HFFc6 (cell line): ENCODE data around the gene OTX1. TPM values are rescaled to one million over a fixed set of nuclear protein-coding genes. Genes with fewer than 3 reads are reported as not detected.

Experiments
- DNase-seq: peaks from one replicate; pipeline ENCODE4 v3.0.0-alpha.2; 2018
- H3K27ac Mint-ChIP-seq: 2 replicates; pipeline ENCODE4 v1.8.0; 2020; ENCODE audit warnings: mild to moderate bottlenecking, mixed read lengths
- H3K27me3 Mint-ChIP-seq: 2 replicates; pipeline ENCODE4 v1.8.0; 2021; ENCODE audit warnings: mild to moderate bottlenecking, moderate library complexity, mixed read lengths; ENCODE audit not compliant: insufficient read depth
- H3K36me3 Mint-ChIP-seq: 2 replicates; pipeline ENCODE4 v1.8.0; 2021; ENCODE audit warnings: low read depth, mixed read lengths
- H3K4me1 Mint-ChIP-seq: 2 replicates; pipeline ENCODE4 v1.8.0; 2020; ENCODE audit warnings: low read depth, mixed read lengths
- H3K4me3 Mint-ChIP-seq: 2 replicates; pipeline ENCODE4 v1.8.0; 2020; ENCODE audit warnings: mild to moderate bottlenecking, moderate library complexity, mixed read lengths
- H3K9me3 Mint-ChIP-seq: 2 replicates; pipeline ENCODE4 v1.8.0; 2020; ENCODE audit warnings: mild to moderate bottlenecking, mixed read lengths
- CTCF ChIP-seq: fragments of 200-600 bp; sonication (generic); IDR thresholded peaks from 2 replicates; pipeline ENCODE4 v1.5.0; 2021; ENCODE audit warnings: antibody characterized with exemption, mild to moderate bottlenecking
- total RNA-seq, 6 experiments: library from RNA; stranded (reverse); fragmentation: NEBNext Ultra II Directional; extraction: Animal tissue kit (Norgen Biotek cat#: 25700); gene quantifications; 2 replicates in 1 of 6; 3 replicates in 5 of 6; pipeline ENCODE4 v1.2.3, GENCODE V29; 2021

The OTX1 gene
- total RNA-seq, 6 experiments from 2014 or later = 0.41 to 0.61 (median 0.53) TPM

- H3K27ac Mint-ChIP-seq = no peak overlapping the region
- H3K9me3 Mint-ChIP-seq = peaks cover 9% of the 10 kb centered on the region
- peaks cover 23% of the 10 kb centered on the region for H3K4me1 Mint-ChIP-seq
- H3K27me3 Mint-ChIP-seq = peaks cover 47% of the 10 kb centered on the region
- H3K36me3 Mint-ChIP-seq = peaks cover 15% of the 10 kb centered on the region
- no peak for TF ChIP-seq CTCF
- no peak overlapping the region for H3K4me3 Mint-ChIP-seq
- no peak for DNase-seq
Measured at GRCh38 chr2:63060472-63060991, 9.9 kb downstream of the OTX1 start.

- Mint-ChIP-seq H3K9me3 (no peaks in the 10 kb centered on the region), H3K27me3 (peaks cover 29% of the 10 kb centered on the region), H3K4me3 (no peak overlapping the region), H3K36me3 (no peaks in the 10 kb centered on the region), H3K27ac (no peak overlapping the region), H3K4me1 (peaks cover 6% of the 10 kb centered on the region)
- DNase-seq = no peak
- no peak for TF ChIP-seq CTCF
Measured at GRCh38 chr2:63064197-63064596, 13.6 kb downstream of the OTX1 start.

GRCh38 chr2:63064661-63065060 is 14.0 kb downstream of the OTX1 start:
- peaks cover 32% of the 10 kb centered on the region for H3K27me3 Mint-ChIP-seq
- no peak for TF ChIP-seq CTCF
- H3K9me3 Mint-ChIP-seq = no peaks in the 10 kb centered on the region
- peaks cover 6% of the 10 kb centered on the region for H3K4me1 Mint-ChIP-seq
- no peak overlapping the region for H3K27ac Mint-ChIP-seq
- DNase-seq = no peak
- no peak overlapping the region for H3K4me3 Mint-ChIP-seq
- no peaks in the 10 kb centered on the region for H3K36me3 Mint-ChIP-seq

- no peak for TF ChIP-seq CTCF
- Mint-ChIP-seq H3K27me3 (peaks cover 23% of the 10 kb centered on the region), H3K4me1 (no peaks in the 10 kb centered on the region), H3K9me3 (no peaks in the 10 kb centered on the region), H3K4me3 (no peak overlapping the region), H3K27ac (no peak overlapping the region), H3K36me3 (no peaks in the 10 kb centered on the region)
- no peak for DNase-seq
Measured at GRCh38 chr2:63066265-63066664, 15.6 kb downstream of the OTX1 start.

- H3K4me1 Mint-ChIP-seq = no peaks in the 10 kb centered on the region
- DNase-seq = no peak
- no peaks in the 10 kb centered on the region for H3K9me3 Mint-ChIP-seq
- H3K27ac Mint-ChIP-seq = no peak overlapping the region
- no peaks in the 10 kb centered on the region for H3K36me3 Mint-ChIP-seq
- no peak overlapping the region for H3K4me3 Mint-ChIP-seq
- no peak for TF ChIP-seq CTCF
- peaks cover 22% of the 10 kb centered on the region for H3K27me3 Mint-ChIP-seq
Measured at GRCh38 chr2:63066838-63067237, 16.2 kb downstream of the OTX1 start.

- TF ChIP-seq CTCF = no peak
- no peaks in the 10 kb centered on the region for H3K36me3 Mint-ChIP-seq
- no peaks in the 10 kb centered on the region for H3K4me1 Mint-ChIP-seq
- H3K27ac Mint-ChIP-seq = no peak overlapping the region
- H3K9me3 Mint-ChIP-seq = no peaks in the 10 kb centered on the region
- DNase-seq = no peak
- H3K27me3 Mint-ChIP-seq = peaks cover 18% of the 10 kb centered on the region
- no peak overlapping the region for H3K4me3 Mint-ChIP-seq
Measured at GRCh38 chr2:63071664-63072063, 21.0 kb downstream of the OTX1 start.
